OCI-LY7 (cell line): ENCODE data around the gene SH2D3C. TPM values are rescaled to one million over a fixed set of nuclear protein-coding genes. Genes with fewer than 3 reads are reported as not detected.
A peak's percentile ranks its signal among the peaks of the same experiment; 100 is the strongest.

Experiments
- BruUV-seq: library from RNA; stranded (reverse); fragments of 400-500 nt; replicated peaks from 2 replicates; lab custom pipeline; 2021; lab: Mats Ljungman, UMichigan
- CTCF ChIA-PET: fragments of 300-600 bp; sonication (Branson Sonifier 250); formaldehyde crosslinking; loops from one replicate; lab custom pipeline; 2022; ENCODE audit warnings: antibody characterized with exemption; ENCODE audit not compliant: unreplicated experiment; lab: Charles Lee
- POLR2A ChIA-PET: fragments of 300-600 bp; sonication (Branson Sonifier 250); formaldehyde crosslinking; loops from one replicate; lab custom pipeline; 2022; ENCODE audit warnings: antibody characterized with exemption; lab: Charles Lee
- DNase-seq: peaks from one replicate; pipeline ENCODE4 v3.0.0-alpha.2; 2015; ENCODE audit warnings: low spot score
- H2AFZ ChIP-seq: fragments of 200-600 bp; sonication (generic), shearing (Covaris generic); 2 replicates; pipeline ENCODE4 v1.6.1; 2014; ENCODE audit warnings: mild to moderate bottlenecking, antibody characterized with exemption, low read length, moderate library complexity
- H3K27ac ChIP-seq: fragments of 200-600 bp; sonication (generic); 2 replicates; pipeline ENCODE4 v1.5.1; 2014; ENCODE audit warnings: mixed run types, low read depth, mild to moderate bottlenecking, moderate library complexity, low read length, inconsistent platforms; ENCODE audit not compliant: poor library complexity, severe bottlenecking
- H3K36me3 ChIP-seq: fragments of 200-600 bp; sonication (generic); 2 replicates; pipeline ENCODE4 v1.6.1; 2014; ENCODE audit warnings: mild to moderate bottlenecking, antibody characterized with exemption, low read length, moderate library complexity, mixed read lengths; ENCODE audit not compliant: insufficient read depth
- H3K4me1 ChIP-seq: fragments of 200-600 bp; sonication (generic); 2 replicates; pipeline ENCODE4 v1.5.1; 2014; ENCODE audit warnings: mild to moderate bottlenecking, low read length; ENCODE audit not compliant: insufficient read depth, poor library complexity, severe bottlenecking
- H3K4me2 ChIP-seq: fragments of 200-600 bp; sonication (generic); 2 replicates; pipeline ENCODE4 v1.6.1; 2014; ENCODE audit warnings: mild to moderate bottlenecking, low read length
- H3K4me3 ChIP-seq: fragments of 200-600 bp; sonication (generic); 2 replicates; pipeline ENCODE4 v1.5.1; 2014; ENCODE audit warnings: mild to moderate bottlenecking, low read depth, low read length; ENCODE audit not compliant: poor library complexity, severe bottlenecking
- H3K79me2 ChIP-seq: fragments of 200-600 bp; sonication (generic); 2 replicates; pipeline ENCODE4 v1.6.1; 2016; ENCODE audit warnings: low read depth, mild to moderate bottlenecking, low read length, moderate library complexity, mixed read lengths; ENCODE audit not compliant: insufficient read depth
- H3K9me2 ChIP-seq: fragments of 200-600 bp; sonication (generic); 2 replicates; pipeline ENCODE4 v1.6.1; 2016; ENCODE audit warnings: mild to moderate bottlenecking, low read length, mixed read lengths; ENCODE audit not compliant: insufficient read depth
- H3K9me3 ChIP-seq: fragments of 200-600 bp; sonication (generic); 2 replicates; pipeline ENCODE4 v1.6.1; 2014; ENCODE audit warnings: mild to moderate bottlenecking, mixed run types, low read length, mixed read lengths
- H4K20me1 ChIP-seq: fragments of 200-600 bp; sonication (generic); 2 replicates; pipeline ENCODE4 v1.6.1; 2014; ENCODE audit warnings: mild to moderate bottlenecking, antibody characterized with exemption, low read length, moderate library complexity, mixed read lengths; ENCODE audit not compliant: insufficient read depth
- CTCF ChIP-seq: fragments of 200-600 bp; sonication (generic); conservative IDR thresholded peaks from 2 replicates; pipeline ENCODE4 v1.5.1; 2014; ENCODE audit warnings: mild to moderate bottlenecking, antibody characterized with exemption, low read length, moderate library complexity, mixed read lengths
- EZH2phosphoT487 ChIP-seq: fragments of 200-600 bp; sonication (generic); IDR thresholded peaks from 2 replicates; pipeline ENCODE4 v1.6.1; 2018; ENCODE audit warnings: low read depth, borderline replicate concordance, mild to moderate bottlenecking, mixed run types, antibody characterized with exemption, low read length, moderate library complexity, mixed read lengths
- intact Hi-C: fragments of 100-400 bp; cut with micrococcal nuclease; formaldehyde crosslinking; loops from one replicate; pipeline ENCODE4 v1.10.0; 2022; ENCODE audit not compliant: unreplicated experiment
- total RNA-seq, 2 experiments: library from RNA; depleted of rRNA in 1 of 2; stranded (reverse); fragments of >200 nt in 1 of 2; shearing (Covaris generic) in 1 of 2; gene quantifications; 2 replicates each; pipeline ENCODE4 v1.2.3, GENCODE V29; 2014 to 2022

The SH2D3C gene
- total RNA-seq, 2 experiments from 2014 or later, result 40.0 to 45.7 TPM

DNA sequence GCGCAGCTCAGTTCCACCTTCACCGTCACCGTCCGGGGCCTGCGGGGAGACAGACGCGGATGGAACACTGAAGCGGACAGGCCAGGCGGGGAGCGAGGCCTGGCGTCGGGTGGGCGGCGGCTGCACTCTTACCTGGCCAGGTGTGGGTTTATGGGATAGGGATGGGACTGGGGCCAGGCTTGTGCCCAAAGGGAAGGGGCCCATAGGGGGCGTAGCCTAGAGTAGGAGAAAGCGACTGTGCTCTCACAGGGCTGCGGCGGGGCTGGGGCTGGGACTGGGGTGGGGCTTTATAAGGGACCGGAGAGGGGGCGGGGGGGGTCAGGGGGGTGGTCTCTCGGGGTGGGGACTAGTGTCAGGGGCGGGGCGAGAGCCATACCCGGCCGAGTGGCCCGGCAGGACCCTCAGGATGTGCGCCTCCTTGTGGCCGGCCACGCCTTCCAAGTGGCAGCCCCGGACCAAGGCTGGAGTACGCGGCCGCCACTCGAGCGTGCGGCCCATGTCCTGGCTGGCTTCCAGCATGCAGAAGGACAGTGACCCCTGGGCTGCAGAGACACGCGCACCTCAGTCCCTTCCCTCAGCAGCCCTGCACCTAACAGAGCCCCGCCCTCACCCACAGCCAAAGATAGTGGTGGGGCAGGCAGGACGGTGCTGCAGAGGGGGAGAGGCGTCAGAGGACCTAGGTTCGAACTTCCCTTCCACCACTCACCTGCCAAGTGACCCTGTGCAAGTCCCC lies 47.0 kb upstream of the SH2D3C start:
- no TSS peak for BruUV-seq
- Histone ChIP-seq H3K4me2 (no peak overlapping the region), H3K79me2 (no peaks in the 10 kb centered on the region), H3K9me3 (no peaks in the 10 kb centered on the region), H3K4me3 (no peak overlapping the region), H4K20me1 (no peaks in the 10 kb centered on the region), H2AFZ (no peak overlapping the region), H3K9me2 (no peaks in the 10 kb centered on the region), H3K27ac (no peak overlapping the region), H3K4me1 (no peaks in the 10 kb centered on the region), H3K36me3 (no peaks in the 10 kb centered on the region)
- peak; percentile 58 for DNase-seq
- TF ChIP-seq EZH2phosphoT487 (no peak), CTCF (peak; percentile 66)
- CTCF ChIA-PET, result interaction anchor here (0.6 to 1.4 kb wide), 2 partner anchors 12 to 54 kb away, joined by 3 to 4 read pairs; no protein-coding TSS in a partner anchor
- POLR2A ChIA-PET, result no interaction called here
- intact Hi-C loops, result no loop called here

DNA sequence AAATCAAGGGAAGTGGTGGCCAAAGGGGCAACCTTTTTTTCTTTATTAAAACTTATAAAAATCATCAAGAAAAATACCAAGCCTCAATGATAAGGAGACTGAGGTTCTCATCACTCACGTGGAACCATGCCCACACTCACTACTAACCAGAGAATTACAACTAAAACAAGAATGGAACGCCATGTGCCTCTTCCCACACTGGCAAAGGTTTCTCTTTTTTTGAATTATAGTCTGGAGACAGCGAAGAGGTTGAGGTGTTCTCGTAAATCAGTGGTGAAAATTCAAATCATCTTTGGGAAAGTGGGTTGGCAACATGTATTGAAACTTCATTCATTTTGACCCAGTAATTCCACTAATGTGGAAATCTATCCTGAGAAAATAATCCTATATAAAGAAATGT lies 43.6 kb upstream of the SH2D3C start:
- Histone ChIP-seq H3K4me3 (no peak overlapping the region), H3K9me3 (no peaks in the 10 kb centered on the region), H3K9me2 (no peaks in the 10 kb centered on the region), H3K36me3 (peaks cover 15% of the 10 kb centered on the region), H3K4me1 (no peaks in the 10 kb centered on the region), H3K27ac (no peak overlapping the region), H2AFZ (no peak overlapping the region), H4K20me1 (no peaks in the 10 kb centered on the region), H3K4me2 (no peak overlapping the region), H3K79me2 (no peaks in the 10 kb centered on the region)
- no peak for TF ChIP-seq CTCF
- intact Hi-C loops, result loop anchor here (5.0 kb wide), 1 partner anchor 50 kb away; no protein-coding TSS in a partner anchor
- no peak for DNase-seq
- CTCF ChIA-PET, result no interaction called here
- POLR2A ChIA-PET, result no interaction called here
- BruUV-seq, result TSS peak; percentile 67

GRCh38 chr9:127818574-127818973 lies 40.1 kb upstream of the SH2D3C start:
- no peaks in the 10 kb centered on the region for H4K20me1 ChIP-seq
- peaks cover 39% of the 10 kb centered on the region for H3K36me3 ChIP-seq
- ChIA-PET CTCF (no interaction called here), POLR2A (no interaction called here)
- no peaks in the 10 kb centered on the region for H3K9me2 ChIP-seq
- no peaks in the 10 kb centered on the region for H3K79me2 ChIP-seq
- H2AFZ ChIP-seq, result no peak overlapping the region
- DNase-seq, result no peak
- H3K27ac ChIP-seq, result no peak overlapping the region
- H3K4me1 ChIP-seq, result no peaks in the 10 kb centered on the region
- intact Hi-C loops, result no loop called here
- BruUV-seq, result no TSS peak
- no peak overlapping the region for H3K4me2 ChIP-seq
- TF ChIP-seq EZH2phosphoT487 (no peak), CTCF (no peak)
- no peaks in the 10 kb centered on the region for H3K9me3 ChIP-seq
- no peak overlapping the region for H3K4me3 ChIP-seq
